C4-2B (cell line): ENCODE measurements around the gene ADM2.
A peak's percentile ranks its signal among the peaks of the same experiment; 100 is the strongest.

ENCODE experiments used
- H3K27ac ChIP-seq: fragments of 450-650 bp; 2 replicates; pipeline ENCODE4 v1.5.1; 2017
- ZFX ChIP-seq: fragments of 450-650 bp; IDR thresholded peaks from 2 replicates; pipeline ENCODE4 v1.6.1; 2017
- TF ChIP-seq, protein P1 (sequence below): fragments of 450-650 bp; conservative IDR thresholded peaks from 2 replicates; pipeline ENCODE4 v1.5.1; 2017; ENCODE audit warnings: mild to moderate bottlenecking

Gene ADM2

DNA sequence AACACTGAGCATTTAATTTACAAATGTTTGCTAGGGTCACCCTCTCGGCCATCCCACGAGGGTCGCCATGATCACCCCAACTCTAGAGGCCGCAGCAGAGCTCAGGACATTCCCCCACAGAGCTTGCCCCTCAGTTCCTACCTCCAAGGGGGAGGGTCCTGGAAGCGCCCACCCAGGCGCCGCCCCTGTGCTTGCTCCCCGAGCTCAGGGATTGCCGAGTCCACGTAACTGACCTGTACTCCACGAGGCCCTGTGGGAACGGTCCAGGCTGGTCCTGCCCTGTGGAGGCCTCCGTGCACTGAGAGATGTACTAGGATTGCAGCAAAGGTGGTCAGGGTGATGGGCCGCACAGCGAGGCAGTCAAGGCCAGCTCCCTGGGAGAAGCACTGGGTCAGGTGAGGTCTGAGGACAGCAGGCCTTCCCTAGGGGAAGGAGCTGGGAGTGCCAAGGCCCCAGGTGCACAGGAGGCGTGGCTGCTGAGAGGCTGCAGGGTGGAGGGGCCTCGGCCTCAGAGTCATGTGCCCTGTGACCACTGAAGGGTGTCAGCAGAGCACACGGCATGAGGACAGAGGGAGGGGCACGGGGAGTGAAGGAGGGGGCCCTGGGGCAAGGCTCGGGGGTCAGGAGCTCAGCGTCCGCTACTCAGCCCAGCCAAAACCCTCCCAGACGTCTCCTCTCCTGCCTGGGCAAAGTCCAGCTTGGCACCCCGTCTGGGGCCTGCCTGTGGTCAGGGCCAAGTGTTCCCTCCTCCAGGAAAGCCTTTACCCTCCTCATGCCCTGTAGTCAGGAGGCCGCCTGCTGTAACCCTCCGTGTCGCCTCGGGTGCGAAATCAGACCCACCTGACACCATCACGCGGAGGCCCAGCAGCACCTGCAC lies 2.9 kb downstream of the ADM2 start:
- TF ChIP-seq, protein P1, sequence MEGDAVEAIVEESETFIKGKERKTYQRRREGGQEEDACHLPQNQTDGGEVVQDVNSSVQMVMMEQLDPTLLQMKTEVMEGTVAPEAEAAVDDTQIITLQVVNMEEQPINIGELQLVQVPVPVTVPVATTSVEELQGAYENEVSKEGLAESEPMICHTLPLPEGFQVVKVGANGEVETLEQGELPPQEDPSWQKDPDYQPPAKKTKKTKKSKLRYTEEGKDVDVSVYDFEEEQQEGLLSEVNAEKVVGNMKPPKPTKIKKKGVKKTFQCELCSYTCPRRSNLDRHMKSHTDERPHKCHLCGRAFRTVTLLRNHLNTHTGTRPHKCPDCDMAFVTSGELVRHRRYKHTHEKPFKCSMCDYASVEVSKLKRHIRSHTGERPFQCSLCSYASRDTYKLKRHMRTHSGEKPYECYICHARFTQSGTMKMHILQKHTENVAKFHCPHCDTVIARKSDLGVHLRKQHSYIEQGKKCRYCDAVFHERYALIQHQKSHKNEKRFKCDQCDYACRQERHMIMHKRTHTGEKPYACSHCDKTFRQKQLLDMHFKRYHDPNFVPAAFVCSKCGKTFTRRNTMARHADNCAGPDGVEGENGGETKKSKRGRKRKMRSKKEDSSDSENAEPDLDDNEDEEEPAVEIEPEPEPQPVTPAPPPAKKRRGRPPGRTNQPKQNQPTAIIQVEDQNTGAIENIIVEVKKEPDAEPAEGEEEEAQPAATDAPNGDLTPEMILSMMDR = no peak
- TF ChIP-seq ZFX = no peak
- no peak overlapping the region for H3K27ac ChIP-seq

DNA sequence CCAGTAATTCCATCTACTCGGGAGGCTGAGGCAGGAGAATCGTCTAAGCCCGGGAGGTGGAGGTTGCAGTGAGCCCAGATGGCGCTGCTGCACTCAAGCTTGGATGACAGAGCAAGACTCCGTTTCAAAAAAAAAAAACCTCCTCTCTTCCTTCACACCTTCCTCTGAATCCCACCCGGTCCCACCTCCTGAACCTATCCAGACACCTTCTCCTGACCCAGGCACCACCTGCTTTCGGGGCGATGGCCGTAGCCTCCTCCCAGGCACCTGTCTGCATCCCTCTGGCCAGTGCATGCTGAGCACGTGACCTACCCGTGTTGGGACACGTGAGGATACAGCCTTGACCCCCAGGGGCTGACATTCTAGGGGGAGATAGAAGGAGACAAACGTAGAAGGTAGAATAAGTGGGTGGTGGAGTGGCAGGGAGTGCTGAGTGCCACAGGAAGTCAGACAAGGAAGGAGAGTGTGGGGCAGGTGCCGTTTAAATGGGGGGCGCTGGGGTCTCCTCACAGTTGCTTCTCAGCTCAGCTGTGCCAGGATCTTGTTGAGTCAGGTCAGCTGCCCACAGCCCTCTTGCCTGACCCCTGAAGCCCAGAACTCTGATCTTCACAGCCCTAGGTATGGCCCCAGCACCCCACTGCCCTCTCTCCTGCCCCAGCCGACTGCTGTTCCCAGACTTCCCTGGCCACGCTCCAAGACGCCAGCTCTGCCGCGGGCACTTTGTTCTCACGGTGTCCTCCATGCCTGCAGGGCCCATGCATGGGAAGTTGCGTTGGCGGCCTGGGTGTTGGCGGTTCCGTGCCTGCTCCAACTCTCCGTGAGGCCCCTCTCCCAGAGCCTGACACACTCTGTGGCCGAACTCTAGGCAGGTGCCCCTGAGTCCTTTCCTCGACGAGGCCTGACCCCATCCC lies 4.1 kb downstream of the ADM2 start:
- peak overlapping the region; percentile 24; the same call in 1 of the 2 replicates for H3K27ac ChIP-seq
- TF ChIP-seq, protein P1 = no peak
- no peak for TF ChIP-seq ZFX

DNA sequence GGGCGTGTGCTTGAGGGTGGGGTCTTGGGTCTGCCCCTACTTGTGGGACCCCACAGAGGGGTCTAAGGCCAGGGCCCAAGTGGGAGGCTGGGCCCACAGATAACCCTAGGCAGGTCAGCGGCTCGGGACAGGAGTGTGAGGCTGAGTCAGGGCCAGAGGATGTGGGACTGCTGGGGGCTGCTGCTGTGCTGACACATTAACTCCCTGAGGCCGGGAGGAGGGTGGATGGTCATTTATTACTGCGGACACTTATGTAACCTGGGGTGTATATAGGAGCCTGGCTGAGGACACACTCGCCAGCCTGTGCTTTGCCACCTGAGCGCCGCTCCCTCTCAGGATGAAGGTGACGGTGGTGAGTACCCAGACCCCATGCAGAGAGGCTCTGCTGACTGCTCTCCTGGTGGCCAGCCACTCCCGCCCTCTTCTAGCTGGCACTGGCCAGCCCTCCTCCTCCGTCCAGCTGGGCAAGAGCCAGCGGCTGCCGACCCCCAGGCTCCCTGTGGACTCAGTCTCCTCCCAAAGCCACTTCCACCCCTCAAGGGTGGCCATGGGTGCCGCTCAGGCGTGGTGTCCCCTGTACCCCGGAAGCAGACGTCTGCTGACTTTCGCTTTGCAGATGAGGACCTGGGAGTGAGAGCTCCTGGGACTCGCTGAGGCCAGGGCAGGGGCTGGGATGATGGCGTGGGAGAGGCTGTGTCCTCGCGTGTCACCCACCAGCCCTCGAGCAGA lies 5.4 kb downstream of the ADM2 start, which contains the start of gene MIOX:
MIOX (plus strand) TSS at position 299 of the 729 bp plus-strand sequence; CDS start at position 338, 39 bp downstream.
- peak within 1 kb of the TSS; percentile 24; the same call in 1 of the 2 replicates for H3K27ac ChIP-seq
- no peak for TF ChIP-seq ZFX

DNA sequence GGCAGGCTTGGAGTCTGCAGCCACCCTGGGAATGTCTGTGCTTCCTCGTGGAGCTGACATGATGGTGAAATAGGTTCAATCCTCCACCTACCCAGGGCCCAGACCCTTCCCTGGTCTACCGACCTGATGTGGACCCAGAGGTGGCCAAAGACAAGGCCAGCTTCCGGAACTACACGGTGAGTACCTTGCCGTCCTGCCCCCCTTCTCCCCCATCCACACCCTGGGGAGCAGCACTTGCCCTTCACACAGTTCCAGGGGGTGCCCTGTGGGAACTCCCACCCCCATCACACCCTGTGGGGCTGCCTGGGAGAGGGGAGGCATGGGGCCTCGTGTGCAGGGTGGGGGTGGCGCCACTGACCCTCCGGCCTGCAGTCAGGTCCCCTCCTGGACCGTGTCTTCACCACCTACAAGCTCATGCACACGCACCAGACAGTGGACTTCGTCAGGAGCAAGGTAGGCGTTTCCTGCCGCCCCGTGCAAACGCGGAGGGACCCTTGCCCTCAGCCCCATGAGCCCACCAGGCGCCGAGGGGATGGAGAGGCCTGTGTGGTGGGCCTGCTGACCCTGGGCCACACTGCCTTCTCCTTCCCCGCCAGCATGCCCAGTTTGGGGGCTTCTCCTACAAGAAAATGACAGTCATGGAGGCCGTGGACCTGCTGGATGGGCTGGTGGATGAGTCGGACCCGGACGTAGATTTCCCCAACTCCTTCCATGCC lies 6.1 kb downstream of the ADM2 start:
- TF ChIP-seq, protein P1 = no peak
- no peak for TF ChIP-seq ZFX
- no peak overlapping the region for H3K27ac ChIP-seq

DNA sequence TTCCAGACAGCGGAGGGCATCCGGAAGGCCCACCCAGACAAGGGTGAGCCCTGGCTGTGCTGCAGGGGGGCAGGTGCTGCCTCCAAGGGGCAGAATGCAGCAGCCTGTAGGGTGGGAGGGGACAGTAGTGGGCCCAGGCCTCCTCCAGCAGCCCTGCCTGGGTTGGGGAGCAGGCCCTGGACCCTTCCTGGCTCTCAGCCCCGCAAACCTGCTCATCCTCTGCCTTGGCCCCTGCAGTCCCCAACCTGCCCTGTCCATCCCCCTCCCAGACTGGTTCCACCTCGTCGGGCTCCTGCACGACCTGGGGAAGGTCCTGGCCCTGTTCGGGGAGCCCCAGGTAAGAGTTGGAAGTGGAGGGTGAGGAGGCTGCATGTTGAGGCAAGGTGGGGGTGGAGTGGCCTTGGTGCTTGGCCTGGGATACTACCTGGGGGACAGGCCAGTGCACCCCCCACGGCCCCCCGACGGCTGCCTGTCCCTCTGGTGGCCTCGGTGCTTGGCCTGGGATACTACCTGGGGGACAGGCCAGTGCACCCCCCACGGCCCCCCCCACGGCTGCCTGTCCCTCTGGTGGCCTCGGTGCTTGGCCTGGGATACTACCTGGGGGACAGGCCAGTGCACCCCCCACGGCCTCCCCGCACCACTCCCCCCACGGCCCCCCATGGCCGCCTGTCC lies 6.8 kb downstream of the ADM2 start:
- no peak overlapping the region for H3K27ac ChIP-seq
- TF ChIP-seq ZFX = no peak
- TF ChIP-seq, protein P1 = no peak

DNA sequence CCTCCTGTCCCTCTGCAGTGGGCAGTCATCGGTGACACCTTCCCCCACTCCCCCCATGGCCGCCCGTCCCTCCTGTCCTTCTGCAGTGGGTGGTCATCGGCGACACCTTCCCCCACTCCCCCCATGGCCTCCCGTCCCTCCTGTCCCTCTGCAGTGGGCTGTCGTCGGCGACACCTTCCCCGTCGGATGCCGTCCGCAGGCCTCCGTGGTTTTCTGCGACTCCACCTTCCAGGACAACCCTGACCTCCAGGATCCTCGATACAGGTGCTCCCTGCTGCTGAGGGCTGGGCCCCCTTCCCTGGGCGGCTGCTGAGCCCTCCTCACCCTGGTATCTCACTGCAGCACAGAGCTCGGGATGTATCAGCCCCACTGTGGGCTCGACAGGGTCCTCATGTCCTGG lies 7.5 kb downstream of the ADM2 start:
- H3K27ac ChIP-seq = no peak overlapping the region
- TF ChIP-seq, protein P1 = no peak
- TF ChIP-seq ZFX = no peak
